8988T (cell line): ENCODE results near the gene ASS1.

Source experiments
- DNase-seq: peaks from one replicate; pipeline ENCODE4 v3.0.0; 2011

ASS1 gene

DNA sequence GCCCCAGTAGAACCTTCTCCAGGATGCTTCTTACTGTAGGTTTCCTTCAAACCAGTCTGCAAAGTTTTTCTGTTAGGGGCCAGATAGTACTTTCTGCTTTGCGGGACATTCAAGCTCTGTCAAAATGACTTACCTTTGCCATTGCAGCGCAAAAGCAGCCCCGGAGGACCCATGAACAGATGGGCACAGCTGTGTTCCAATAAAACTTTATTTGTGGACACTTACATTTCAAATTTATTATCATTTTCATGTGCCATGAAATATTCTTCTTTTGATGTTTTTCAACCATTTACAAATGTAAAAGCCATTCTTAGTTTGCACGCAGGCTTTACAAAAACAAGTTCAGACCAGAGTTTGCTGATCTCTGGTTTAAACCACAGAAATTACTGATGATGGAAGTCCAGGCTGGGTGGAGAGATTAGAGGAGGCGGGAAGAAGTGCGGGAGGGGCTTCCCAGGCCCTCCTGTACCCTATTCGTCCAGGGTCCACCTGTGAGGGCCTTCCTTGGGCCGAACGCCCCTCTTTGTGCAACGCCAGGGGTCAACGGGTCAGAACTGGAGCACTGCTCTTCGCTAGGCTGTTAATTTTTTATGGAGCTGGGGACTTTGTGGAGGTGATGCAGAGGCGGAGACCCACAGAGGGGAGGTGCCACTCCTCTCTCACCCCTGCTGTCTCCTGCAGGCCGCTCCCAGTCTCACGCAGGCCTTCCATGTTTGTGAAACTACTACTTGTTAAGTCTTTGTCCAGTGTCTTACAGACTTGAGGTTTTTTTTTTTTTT lies 7.6 kb upstream of the ASS1 start:
- DNase-seq: no peak

DNA sequence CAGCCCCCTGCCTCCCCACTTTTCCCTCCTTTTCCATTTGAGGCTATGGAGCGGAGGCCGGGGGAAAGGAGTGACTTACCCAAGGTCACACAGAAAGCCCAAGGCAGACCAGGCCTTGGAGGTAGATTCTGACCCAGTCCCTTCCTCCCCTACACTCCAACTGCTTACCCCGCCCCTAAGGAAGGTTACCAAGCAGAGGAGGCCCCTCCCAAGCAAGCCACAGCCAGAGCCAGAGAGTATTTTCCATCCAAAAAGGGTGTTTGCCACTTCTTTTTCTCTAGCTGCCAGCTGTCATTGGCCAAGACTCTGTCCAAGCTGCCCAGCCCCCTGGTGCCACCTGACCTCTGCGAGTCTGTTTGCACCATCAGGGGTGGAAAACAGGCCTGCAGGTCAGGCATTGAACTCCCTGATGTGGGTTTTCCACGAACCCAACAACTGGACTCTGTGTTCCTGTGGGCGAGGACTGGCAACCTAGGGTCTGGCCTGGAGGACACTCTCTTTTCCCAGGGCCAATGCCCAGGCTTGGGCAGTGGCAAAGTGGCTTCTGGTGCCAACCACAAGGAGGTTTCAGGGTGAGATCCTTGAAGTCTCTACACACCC lies 6.3 kb upstream of the ASS1 start:
- no peak for DNase-seq

DNA sequence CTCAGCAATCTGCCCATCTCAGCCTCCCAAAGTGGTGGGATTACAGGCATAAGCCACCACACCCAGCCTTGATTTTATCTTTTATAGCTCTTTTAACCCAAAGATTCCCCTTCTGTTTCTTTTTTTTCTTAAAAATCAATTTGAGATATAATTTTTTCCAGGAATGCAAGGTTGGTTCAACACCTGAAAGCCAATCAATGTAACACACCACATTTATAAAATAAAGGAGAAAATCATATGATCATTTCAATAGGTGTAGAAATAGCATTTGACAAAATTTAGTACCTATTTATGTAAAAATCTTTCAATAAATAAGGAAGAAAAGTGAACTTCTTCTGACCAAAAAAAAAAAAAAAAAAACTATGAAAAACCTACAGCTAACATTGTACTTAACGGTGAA lies 3.7 kb upstream of the ASS1 start:
- no peak for DNase-seq

DNA sequence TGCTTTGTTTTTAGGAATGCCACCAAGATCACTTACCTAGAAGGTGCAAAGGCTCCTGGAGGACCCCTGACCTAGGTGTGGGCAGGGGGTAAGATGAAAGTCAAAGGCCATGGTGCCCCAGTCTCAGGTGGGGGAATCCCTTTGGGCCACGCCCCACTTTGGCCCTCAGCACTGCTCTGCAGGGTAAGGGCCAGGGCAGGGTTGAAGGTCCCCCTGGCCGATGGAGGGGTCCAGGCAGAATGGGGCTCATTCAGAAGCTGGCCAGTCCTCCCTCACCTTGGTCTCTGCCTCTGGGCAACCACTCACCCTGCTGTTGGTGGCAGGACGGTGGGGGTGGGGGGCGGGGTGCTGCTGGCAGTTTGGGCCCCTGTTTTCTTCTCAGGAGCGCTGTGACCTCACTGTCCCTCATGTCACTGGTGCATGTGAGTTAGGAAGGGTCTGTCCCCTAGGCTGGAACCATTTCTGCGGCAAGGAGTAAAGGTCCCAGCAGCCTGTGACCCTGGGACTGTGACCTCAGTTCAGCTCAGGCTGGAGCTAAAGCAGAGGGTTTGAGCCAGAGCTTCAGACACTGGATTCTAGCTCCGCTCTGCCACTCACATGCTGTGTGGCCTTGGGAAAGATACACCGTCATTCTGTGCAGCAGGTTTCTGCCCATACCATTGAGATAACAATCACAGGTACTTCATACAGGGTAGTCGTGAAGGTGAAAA lies 1.9 kb upstream of the ASS1 start:
- no peak for DNase-seq

DNA sequence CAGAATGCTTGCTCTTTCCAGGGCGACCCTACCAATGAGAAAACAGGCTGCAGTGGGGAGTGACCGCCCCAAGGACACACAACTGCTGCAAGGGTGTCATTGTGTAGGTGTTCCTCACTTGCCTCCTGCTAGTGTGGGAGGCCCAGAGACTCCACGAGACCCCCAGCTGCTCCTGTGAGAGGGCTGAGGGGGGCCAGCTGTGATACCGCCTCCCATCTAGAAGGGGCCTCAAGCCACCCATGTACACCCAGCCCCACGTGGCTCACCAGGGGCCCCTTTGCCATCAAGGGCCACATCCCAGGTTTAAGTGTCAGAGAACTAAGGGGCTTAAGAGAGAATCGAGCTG lies 1.3 kb upstream of the ASS1 start:
- no peak for DNase-seq

DNA sequence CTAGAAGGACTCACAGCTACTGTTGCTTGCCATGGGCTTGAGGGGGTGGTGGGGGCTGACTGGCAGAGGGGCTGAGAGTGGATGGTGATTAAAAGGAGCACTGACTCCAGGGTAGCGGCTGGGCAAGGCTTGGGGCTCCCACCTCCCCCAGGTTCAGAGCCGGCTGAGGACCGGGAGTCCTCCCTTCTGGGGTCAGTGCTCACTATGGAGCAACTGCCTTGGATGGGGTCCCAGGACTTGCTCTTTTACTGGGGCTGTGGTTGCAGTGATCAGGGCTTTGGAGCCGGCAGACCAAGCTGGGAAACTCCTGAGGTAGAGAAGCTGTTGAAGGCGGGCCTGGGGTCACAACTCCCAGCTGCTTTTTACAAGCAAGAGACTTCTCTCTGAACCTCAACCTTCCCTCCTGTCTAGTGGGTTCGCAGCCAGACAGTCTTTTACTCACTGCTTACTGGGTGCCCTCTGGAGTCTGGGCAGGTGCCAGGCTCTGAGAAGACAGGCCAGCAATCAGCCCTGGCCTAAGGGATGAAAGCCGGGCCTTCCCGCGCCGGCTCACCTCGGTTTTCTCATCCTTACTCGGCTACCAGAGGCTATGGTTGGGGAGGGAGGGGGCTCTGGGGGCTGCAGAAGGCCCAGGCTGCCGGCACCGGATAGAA lies 795 bp upstream of the ASS1 start:
- no peak for DNase-seq

DNA sequence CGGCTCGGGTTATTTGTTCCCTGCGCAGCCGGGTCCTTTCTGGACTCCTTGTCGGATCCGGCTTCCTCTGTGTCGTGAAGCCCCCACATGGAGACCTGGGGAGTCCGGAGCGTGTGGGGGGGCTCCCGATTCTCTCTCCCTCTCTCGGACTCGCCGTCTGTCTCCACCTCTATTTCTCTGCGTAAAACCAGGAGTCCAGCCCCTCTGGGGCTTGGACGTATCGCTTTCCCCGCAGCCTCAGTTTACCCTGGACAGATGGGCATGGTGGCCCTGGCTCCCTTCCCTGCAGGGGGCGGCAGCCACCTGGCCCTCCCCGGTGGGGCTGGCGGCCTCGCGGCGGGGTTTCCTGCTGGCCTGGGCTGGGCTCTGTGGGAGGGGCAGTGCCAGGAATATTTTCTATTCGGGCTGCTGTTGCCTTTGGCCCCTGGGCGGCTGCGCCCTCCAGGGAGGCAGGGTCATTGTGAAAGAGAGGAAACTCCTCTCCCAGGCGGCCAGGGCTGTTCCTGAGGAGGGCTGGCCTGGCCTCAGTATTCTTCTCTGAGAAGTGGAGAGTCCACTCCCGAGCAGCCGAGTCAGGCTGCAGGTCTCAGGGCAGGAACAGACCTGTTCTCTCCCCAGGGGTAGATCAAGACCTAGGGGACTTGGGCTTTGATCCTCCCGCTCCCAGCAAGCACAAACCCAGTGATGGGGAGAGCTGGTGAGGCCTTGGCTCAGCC lies 665 bp downstream of the ASS1 start:
- DNase-seq: peak; percentile 77

DNA sequence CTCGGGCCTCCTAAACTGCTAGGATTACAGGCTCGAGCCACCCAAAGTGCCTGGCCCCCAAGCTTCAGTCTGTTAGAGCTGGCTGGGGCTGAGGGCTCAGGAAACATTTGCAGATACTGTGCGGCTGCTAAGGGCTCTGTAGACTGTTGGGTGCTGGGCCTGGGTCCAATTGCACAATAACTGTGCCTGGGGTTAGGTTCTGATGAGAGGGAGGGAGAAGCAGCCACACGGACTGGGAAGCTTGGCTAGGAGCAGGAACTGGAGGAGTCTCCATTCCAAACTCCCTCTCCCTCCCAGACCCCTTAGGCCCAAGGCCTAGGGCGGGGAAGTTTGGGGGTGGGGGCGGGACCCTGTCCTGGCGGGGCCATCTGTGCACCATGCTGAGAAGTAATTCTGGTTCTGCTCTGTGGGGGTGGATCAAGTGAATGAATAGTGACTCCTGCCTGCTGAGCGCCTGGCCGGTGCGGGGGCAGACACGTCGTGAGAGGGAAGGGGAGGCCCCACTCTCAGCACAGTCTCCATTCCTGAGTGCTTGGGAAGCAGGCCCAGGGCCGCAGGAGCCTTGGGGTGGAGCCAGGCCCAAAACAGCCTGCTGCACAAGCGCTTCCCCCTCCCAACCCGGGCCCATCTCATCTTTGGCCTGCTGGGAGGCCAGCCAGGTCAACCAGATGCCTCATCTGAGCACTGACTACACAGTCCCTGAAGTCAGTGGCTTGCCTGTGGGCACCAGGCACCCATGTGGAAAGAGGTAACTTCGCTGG lies 1.5 kb downstream of the ASS1 start:
- no peak for DNase-seq

DNA sequence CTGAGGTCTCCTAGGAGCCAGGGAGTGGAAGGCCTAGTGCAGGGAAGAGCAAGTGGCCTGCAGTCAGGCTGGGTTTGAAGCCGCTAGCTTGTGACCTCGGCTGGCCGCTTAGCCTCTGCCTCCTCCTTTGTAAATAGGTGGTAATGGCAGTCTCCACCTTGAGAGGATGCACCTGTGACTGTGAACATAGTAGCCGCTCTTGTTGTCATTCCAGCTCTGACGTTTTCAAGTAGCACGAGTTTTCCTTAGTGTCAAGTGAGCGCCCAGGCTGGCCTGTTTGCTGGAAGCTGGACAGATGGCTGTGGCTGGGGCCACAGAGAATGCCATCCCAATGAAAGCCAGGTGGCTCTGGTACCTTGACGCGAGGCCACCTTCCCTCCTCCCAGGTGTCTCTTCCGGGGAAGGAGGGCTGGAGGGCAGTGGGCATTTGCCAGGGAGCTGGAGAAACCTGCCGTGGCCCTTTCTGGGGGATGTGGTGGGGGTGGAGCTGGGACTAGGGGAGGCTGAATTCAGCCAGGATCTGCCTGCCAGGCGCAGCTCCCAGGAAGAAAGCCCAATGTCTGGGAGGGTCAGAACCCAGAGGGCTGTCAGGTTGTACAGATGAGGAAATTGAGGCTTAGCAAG lies 2.5 kb downstream of the ASS1 start:
- no peak for DNase-seq

DNA sequence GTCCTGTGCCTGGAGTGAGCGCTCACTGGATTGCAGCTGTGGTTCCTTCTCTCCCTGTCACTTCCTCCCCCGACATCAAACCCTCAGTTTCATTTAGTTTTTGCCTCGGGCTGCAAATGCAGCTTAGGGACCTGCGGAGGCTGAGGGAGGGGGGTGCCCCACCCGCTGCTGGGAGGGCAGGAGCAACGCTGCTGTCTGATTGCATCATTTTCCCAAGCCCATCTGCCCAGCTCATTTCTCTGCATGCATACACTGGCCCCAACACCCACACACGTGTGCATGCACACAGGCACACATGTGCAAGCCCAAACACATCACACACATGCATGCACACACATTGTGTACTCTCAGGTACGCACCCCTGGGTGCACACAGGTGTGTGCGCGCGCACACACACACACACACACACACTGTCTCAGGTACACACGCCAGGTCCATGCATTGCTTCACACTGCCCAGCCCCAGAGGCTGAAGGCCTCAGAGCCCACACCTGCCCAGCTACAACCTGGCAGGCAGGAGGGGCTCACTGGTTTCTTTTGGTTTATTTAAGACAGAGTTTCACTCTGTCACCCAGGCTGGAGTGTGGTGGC lies 3.4 kb downstream of the ASS1 start:
- DNase-seq: no peak

DNA sequence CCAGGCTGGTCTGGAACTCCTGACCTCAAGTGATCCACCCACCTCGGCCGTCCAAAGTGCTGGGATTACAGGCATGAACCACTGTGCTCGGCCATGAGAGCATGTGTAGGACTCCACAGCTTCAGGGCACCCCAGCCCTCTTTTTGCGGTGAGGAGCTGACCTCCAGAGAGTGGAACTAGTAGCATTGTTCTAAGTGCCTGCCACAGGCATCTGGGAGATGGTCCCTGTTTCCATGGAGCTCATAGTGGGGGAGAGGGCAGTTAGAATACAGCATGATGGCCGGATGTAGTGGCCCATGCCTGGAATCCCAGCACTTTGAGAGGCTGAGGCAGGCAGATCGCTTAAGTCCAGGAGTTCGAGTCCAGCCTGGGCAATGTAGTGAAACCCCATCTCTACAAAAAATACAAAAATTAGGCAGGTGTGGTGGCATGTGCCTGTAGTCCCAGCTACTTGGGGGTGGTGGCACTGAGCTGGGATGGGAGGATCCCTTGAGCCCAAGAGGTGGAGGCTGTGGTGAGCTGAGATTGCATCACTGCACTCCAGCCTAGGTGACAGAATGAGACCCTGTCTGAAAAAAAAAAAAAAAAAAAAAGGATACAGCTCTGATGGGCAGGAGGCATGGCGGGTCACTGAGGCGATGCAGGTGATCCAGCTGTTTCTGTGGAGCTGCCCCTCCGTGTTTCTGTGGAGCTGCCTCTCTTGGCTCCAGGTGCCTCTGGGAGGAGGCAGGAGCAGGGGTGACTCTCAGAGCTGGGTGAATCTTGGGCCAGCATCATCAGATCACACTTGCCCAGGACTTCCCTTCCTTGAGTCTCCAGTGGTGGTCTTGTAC lies 4.2 kb downstream of the ASS1 start:
- DNase-seq: no peak

DNA sequence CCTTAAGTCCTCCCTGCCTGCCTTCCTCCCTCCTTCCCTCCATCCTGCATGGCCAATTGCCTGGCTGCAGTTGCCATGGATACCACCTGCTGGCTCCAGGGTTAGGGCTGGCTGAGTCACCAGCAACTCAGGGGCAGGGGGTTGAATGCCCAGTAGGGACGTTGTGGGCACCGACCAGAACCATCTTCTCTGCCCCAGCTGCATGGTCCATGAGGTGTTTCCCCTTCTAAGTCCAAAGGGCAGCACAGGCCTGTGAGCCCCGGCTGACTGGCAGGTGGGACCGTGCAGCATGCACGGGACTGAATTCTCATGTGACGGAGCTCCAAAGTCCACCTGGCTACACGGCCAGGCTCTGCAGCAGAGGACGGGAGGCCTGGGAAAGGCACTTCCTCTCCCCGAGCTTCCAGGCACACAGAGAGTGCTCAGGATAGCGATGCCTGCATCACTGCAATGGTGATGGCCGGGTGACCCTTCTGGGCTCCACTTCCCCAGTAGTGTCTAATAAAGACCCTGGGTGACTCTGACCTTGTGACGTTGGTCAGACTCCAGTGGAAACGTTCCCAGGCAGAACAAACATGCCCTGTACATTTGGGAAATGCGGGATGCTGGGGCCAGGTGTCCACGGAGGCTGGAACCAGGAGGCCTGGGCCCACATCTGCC lies 5.7 kb downstream of the ASS1 start:
- DNase-seq: no peak

DNA sequence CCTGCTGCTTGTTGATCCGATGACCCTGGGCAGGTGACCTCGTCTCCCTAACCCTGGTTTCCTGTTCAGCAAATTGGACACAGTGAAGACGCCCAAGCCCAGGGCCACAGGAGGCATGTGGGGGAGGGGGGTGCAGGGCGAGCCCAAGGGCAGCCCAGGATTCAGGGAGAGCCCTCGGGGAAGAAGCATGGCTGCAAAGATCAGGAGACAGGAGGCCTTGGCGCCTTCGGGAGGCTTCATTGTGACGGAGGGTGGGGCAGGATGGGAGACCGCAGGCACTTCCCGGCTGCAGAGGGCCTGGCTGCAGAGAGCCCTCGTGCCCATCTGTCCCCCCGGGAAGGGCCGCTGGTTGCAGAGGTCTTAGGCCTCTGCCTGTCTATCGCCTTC lies 6.2 kb downstream of the ASS1 start:
- no peak for DNase-seq

DNA sequence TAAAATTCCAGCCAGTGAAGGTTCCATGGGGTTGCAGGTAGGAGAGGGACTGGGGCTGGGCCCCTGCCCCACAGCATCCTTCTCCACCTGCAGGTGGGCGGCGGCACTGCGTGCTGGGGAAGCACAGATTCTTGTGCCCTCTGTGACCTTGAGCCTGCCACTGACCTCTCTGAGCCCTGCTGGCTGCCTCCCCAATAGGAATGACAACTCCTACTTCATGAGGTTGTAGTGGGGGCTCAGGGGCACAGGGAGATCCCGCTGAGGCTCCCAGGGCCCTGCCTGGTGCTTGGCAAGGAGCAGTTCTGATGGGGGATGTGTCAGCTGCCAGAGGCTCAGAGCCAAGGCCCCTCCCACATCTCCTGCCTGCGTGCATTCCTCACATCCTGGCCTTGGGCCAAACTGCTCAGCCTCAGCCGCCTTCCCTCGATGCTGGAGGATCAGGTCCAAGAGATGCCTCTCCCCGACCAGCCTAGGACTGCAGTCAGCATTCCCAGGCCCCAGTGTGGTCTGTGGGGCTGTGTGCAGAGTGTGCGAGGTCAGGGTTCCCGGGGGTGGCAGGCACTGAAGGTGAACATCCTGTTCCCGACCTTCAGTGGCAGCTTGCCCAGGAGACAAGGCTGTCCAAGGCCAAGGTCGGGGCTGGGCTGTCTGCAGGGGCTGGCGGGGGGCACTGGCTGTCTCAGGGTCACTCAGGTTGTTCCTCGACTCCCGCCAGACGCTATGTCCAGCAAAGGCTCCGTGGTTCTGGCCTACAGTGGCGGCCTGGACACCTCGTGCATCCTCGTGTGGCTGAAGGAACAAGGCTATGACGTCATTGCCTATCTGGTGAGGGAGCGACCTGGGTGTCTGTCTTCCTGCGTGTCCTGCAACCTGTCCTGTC lies 7.0 kb downstream of the ASS1 start:
- peak; percentile 77 for DNase-seq

DNA sequence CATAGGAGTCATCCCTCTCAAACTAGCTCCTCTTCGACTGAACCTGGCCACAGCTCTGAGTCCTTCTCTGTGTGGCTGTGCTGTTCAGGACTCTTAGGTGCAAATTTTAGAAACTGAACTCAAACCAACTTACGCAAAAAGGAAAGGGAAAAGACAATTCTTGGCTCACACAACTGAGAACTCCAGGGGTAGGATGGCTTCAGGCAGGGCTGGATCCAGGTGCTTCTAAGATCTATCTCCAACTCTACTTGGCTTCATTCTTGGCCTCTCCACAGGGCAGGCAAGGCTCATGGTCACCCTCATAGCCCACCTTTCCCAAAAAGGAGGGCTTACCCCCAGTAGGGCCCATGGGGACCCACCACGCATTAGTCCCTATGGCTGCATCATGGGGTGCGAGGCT lies 8.1 kb downstream of the ASS1 start:
- DNase-seq: no peak

DNA sequence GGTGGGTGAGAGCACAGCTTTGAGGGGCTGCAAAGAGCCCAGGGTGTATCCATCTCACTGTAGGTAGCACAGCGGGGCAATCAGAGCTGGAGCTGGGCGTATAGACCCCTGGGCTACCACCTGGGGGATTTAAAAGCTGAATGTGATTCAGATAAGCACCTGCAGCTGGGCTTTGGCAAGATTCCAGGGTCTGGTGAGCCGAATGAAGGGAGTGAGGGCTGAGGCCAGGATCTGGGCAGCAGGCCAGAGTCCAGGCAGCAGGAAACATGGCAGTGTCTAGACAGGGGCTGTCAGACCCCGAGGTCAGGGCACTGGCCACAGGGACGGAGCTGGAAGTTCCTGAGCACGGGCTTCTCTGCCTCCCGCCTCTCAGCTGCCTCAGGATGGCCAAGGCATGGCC lies 8.7 kb downstream of the ASS1 start:
- no peak for DNase-seq

DNA sequence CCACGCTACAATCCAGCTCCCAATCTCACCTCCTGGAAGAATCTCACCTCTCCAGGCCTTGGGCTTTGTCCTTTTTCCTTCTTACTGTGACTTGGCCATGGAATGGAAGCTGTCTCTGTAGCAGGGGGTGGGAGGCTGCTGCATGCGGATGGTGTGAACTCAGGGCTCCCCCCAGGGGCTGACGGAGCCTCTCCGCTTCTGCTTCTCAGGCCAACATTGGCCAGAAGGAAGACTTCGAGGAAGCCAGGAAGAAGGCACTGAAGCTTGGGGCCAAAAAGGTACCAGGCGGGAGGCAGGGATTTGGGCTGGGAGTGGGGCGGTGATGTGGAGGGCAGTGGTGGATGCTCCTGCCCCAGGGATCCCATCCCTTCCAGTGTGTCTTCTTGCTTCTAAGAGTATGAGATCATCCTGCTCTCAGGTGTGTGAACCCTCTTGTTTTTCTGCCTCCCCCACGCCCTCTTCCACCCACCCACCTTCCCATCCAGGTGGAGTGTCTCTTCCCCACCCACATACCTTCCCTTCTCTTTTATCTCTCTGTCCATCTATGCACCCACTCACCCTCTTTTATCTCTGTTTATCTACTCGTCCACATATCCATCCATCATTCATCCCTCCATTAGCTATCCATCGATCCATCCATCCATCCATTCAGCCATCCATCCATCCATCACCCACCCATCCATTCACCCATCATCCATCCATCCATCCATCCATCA lies 9.5 kb downstream of the ASS1 start:
- no peak for DNase-seq

DNA sequence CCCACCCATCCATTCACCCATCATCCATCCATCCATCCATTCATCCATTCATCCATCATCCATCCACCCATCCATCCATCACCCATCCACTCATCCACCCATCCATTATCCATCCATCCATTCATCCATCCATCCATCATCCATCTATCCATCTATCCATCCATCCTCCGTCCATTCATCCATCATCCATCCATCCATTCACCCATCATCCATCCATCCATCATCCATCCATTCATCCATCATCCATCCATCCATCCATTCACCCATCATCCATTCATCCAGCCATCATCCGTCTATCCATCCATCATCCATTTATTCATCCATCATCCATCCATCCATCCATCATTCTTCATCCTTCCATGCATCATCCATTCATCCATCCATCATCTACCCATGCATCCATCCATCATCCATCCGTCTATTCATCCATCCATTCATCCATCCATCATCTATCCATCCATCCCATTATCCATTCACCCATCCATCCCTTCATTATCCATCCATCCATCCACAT lies 10.1 kb downstream of the ASS1 start:
- DNase-seq: no peak
